Activated CD8-positive, alpha-beta T cell treated with anti-CD3 and anti-CD28 coated beads, Interleukin-2, amount 10 ng/mL, durations not matched to agents 7 days and 5 days (primary cell): ENCODE results near the gene PLXND1. TPM values are rescaled to one million over a fixed set of nuclear protein-coding genes. Genes with fewer than 3 reads are reported as not detected.

Experiments used
- ATAC-seq: fragments of 150-1000 bp; cut with Tn5 transposase; one replicate; pipeline ENCODE4 v1.10.0; 2021; ENCODE audit warnings: moderate library complexity
- CTCF ChIA-PET: fragments of 350-600 bp; sonication (Branson Sonifier 250); formaldehyde crosslinking; loops from one replicate; lab custom pipeline; 2021; ENCODE audit warnings: antibody characterized with exemption; lab: Charles Lee
- POLR2A ChIA-PET: fragments of 350-600 bp; sonication (Branson Sonifier 250); formaldehyde crosslinking; loops from one replicate; lab custom pipeline; 2021; ENCODE audit warnings: antibody characterized with exemption; lab: Charles Lee
- DNase-seq: peaks from one replicate; pipeline ENCODE4 v3.0.0-alpha.2; 2020
- H3K27ac Mint-ChIP-seq: one replicate; pipeline ENCODE4 v1.8.0; 2021; ENCODE audit warnings: mild to moderate bottlenecking, mixed read lengths
- H3K27me3 Mint-ChIP-seq: one replicate; pipeline ENCODE4 v1.8.0; 2021; ENCODE audit warnings: low read depth, mixed read lengths
- H3K36me3 Mint-ChIP-seq: one replicate; pipeline ENCODE4 v1.8.0; 2021; ENCODE audit warnings: low read depth, mixed read lengths
- H3K4me1 Mint-ChIP-seq: one replicate; pipeline ENCODE4 v1.8.0; 2021; ENCODE audit warnings: low read depth, mixed read lengths
- H3K4me3 Mint-ChIP-seq: one replicate; pipeline ENCODE4 v1.8.0; 2021; ENCODE audit warnings: mild to moderate bottlenecking, mixed read lengths
- H3K9me3 Mint-ChIP-seq: one replicate; pipeline ENCODE4 v1.8.0; 2022; ENCODE audit warnings: mixed read lengths; ENCODE audit not compliant: insufficient read depth
- total RNA-seq, 2 experiments: library from RNA; stranded (reverse); gene quantifications; one replicate each; pipeline ENCODE4 v1.2.3, GENCODE V29; 2021

PLXND1 gene
- total RNA-seq, 2 experiments from 2014 or later: 3.7 to 4.1 TPM

- POLR2A ChIA-PET: interaction anchor here (0.6 to 1.4 kb wide), 3 partner anchors 9 to 394 kb away, joined by 3 to 5 read pairs (median 3); a partner anchor contains a TSS
- CTCF ChIA-PET: no interaction called here
- no peaks in the 10 kb centered on the region for H3K36me3 Mint-ChIP-seq
- no peaks in the 10 kb centered on the region for H3K9me3 Mint-ChIP-seq
- no peak overlapping the region for H3K4me3 Mint-ChIP-seq
- no peak for ATAC-seq
- H3K4me1 Mint-ChIP-seq: peaks cover 29% of the 10 kb centered on the region
- no peak overlapping the region for H3K27ac Mint-ChIP-seq
- DNase-seq: no peak
- peaks cover 49% of the 10 kb centered on the region for H3K27me3 Mint-ChIP-seq
Measured at GRCh38 chr3:129597087-129597999, 9.1 kb downstream of the PLXND1 start.

- H3K27me3 Mint-ChIP-seq: peaks cover 51% of the 10 kb centered on the region
- ATAC-seq: no peak
- DNase-seq: no peak
- no peaks in the 10 kb centered on the region for H3K9me3 Mint-ChIP-seq
- CTCF ChIA-PET: interaction anchor here (1.7 kb wide), 1 partner anchor 106 kb away, joined by 4 read pairs; no protein-coding TSS in a partner anchor
- H3K36me3 Mint-ChIP-seq: no peaks in the 10 kb centered on the region
- H3K4me3 Mint-ChIP-seq: no peak overlapping the region
- peaks cover 33% of the 10 kb centered on the region for H3K4me1 Mint-ChIP-seq
- H3K27ac Mint-ChIP-seq: no peak overlapping the region
- POLR2A ChIA-PET: interaction anchor here (0.6 to 1.4 kb wide), 3 partner anchors 8 to 395 kb away, joined by 3 to 5 read pairs (median 3); a partner anchor contains a TSS
Measured at GRCh38 chr3:129596194-129597086, 10.0 kb downstream of the PLXND1 start.

- DNase-seq (no peak), ATAC-seq (no peak)
- ChIA-PET POLR2A (no interaction called here), CTCF (interaction anchor here (1.7 kb wide), 1 partner anchor 105 kb away, joined by 4 read pairs; no protein-coding TSS in a partner anchor)
- no peak overlapping the region for H3K4me3 Mint-ChIP-seq
- H3K4me1 Mint-ChIP-seq: peaks cover 33% of the 10 kb centered on the region
- H3K9me3 Mint-ChIP-seq: no peaks in the 10 kb centered on the region
- no peaks in the 10 kb centered on the region for H3K36me3 Mint-ChIP-seq
- H3K27ac Mint-ChIP-seq: no peak overlapping the region
- H3K27me3 Mint-ChIP-seq: peaks cover 52% of the 10 kb centered on the region
Measured at GRCh38 chr3:129595544-129596193, 10.8 kb downstream of the PLXND1 start.

- Mint-ChIP-seq H3K9me3 (no peaks in the 10 kb centered on the region), H3K27me3 (peaks cover 51% of the 10 kb centered on the region), H3K27ac (no peak overlapping the region), H3K36me3 (no peaks in the 10 kb centered on the region), H3K4me3 (no peak overlapping the region), H3K4me1 (peaks cover 33% of the 10 kb centered on the region)
- DNase-seq: no peak
- ChIA-PET CTCF (interaction anchor here (1.6 to 1.7 kb wide), 2 partner anchors 105 kb away, joined by 4 to 7 read pairs; no protein-coding TSS in a partner anchor), POLR2A (no interaction called here)
- no peak for ATAC-seq
Measured at GRCh38 chr3:129594907-129595390, 11.5 kb downstream of the PLXND1 start.

- H3K4me3 Mint-ChIP-seq: no peak overlapping the region
- no peaks in the 10 kb centered on the region for H3K9me3 Mint-ChIP-seq
- peaks cover 33% of the 10 kb centered on the region for H3K4me1 Mint-ChIP-seq
- POLR2A ChIA-PET: no interaction called here
- H3K27me3 Mint-ChIP-seq: peaks cover 51% of the 10 kb centered on the region
- ATAC-seq (no peak), DNase-seq (no peak)
- CTCF ChIA-PET: interaction anchor here (1.3 to 1.6 kb wide), 3 partner anchors 13 to 105 kb away, joined by 3 to 7 read pairs (median 5); no protein-coding TSS in a partner anchor
- no peaks in the 10 kb centered on the region for H3K36me3 Mint-ChIP-seq
- no peak overlapping the region for H3K27ac Mint-ChIP-seq
Measured at GRCh38 chr3:129594409-129594808, 12.1 kb downstream of the PLXND1 start.

GRCh38 chr3:129593595-129594339 is 12.7 kb downstream of the PLXND1 start:
- peaks cover 33% of the 10 kb centered on the region for H3K4me1 Mint-ChIP-seq

GRCh38 chr3:129593230-129593594 is 13.3 kb downstream of the PLXND1 start:
- ChIA-PET CTCF (interaction anchor here (0.7 to 1.6 kb wide), 4 partner anchors 11 to 203 kb away, joined by 3 to 7 read pairs (median 4); no protein-coding TSS in a partner anchor), POLR2A (interaction anchor here (0.5 to 1.2 kb wide), 2 partner anchors 12 to 624 kb away, joined by 3 read pairs; no protein-coding TSS in a partner anchor)
- Mint-ChIP-seq H3K4me3 (peak overlapping the region; percentile 34), H3K36me3 (no peaks in the 10 kb centered on the region), H3K27me3 (peaks cover 45% of the 10 kb centered on the region), H3K27ac (peak overlapping the region; percentile 36), H3K9me3 (no peaks in the 10 kb centered on the region), H3K4me1 (peaks cover 31% of the 10 kb centered on the region)
- ATAC-seq (no peak), DNase-seq (peak; percentile 28)

More at GRCh38 chr3:129593595-129594339, 12.7 kb downstream of the PLXND1 start:
- no peaks in the 10 kb centered on the region for H3K36me3 Mint-ChIP-seq
- CTCF ChIA-PET: interaction anchor here (0.7 to 1.6 kb wide), 4 partner anchors 12 to 203 kb away, joined by 3 to 7 read pairs (median 4); no protein-coding TSS in a partner anchor
- POLR2A ChIA-PET: interaction anchor here (1.2 kb wide), 1 partner anchor 11 kb away, joined by 3 read pairs; no protein-coding TSS in a partner anchor
- H3K4me3 Mint-ChIP-seq: peak overlapping the region; percentile 34
- no peaks in the 10 kb centered on the region for H3K9me3 Mint-ChIP-seq
- ATAC-seq: peak; percentile 81
- peak; percentile 85 for DNase-seq
- peaks cover 48% of the 10 kb centered on the region for H3K27me3 Mint-ChIP-seq
- peak overlapping the region; percentile 36 for H3K27ac Mint-ChIP-seq

- no peak for DNase-seq
- peaks cover 31% of the 10 kb centered on the region for H3K4me1 Mint-ChIP-seq
- ChIA-PET CTCF (no interaction called here), POLR2A (interaction anchor here (0.5 kb wide), 1 partner anchor 625 kb away, joined by 3 read pairs; no protein-coding TSS in a partner anchor)
- no peaks in the 10 kb centered on the region for H3K9me3 Mint-ChIP-seq
- H3K36me3 Mint-ChIP-seq: no peaks in the 10 kb centered on the region
- H3K27me3 Mint-ChIP-seq: peaks cover 45% of the 10 kb centered on the region
- no peak overlapping the region for H3K27ac Mint-ChIP-seq
- no peak for ATAC-seq
- H3K4me3 Mint-ChIP-seq: no peak overlapping the region
Measured at GRCh38 chr3:129592381-129593131, 13.9 kb downstream of the PLXND1 start.

GRCh38 chr3:129591932-129592331 is 14.5 kb downstream of the PLXND1 start:
- DNase-seq: no peak
- Mint-ChIP-seq H3K27ac (peak overlapping the region; percentile 51), H3K9me3 (no peaks in the 10 kb centered on the region), H3K4me3 (no peak overlapping the region), H3K4me1 (peaks cover 30% of the 10 kb centered on the region), H3K27me3 (peaks cover 46% of the 10 kb centered on the region), H3K36me3 (no peaks in the 10 kb centered on the region)
- POLR2A ChIA-PET: no interaction called here
- CTCF ChIA-PET: no interaction called here
- ATAC-seq: no peak

- Mint-ChIP-seq H3K27me3 (peaks cover 42% of the 10 kb centered on the region), H3K9me3 (no peaks in the 10 kb centered on the region), H3K27ac (no peak overlapping the region), H3K36me3 (no peaks in the 10 kb centered on the region), H3K4me3 (no peak overlapping the region), H3K4me1 (peaks cover 28% of the 10 kb centered on the region)
- ATAC-seq: no peak
- ChIA-PET CTCF (no interaction called here), POLR2A (no interaction called here)
- no peak for DNase-seq
Measured at GRCh38 chr3:129590215-129590614, 16.3 kb downstream of the PLXND1 start.
